ENCODE measurements around the gene ZNF217. TPM values are rescaled to one million over a fixed set of nuclear protein-coding genes. Genes with fewer than 3 reads are reported as not detected.
"Not testable (repeated sequence)": the region's sequence is repeated elsewhere in the genome, so short reads cannot be mapped to it uniquely, and the experiment has no call there.

ZNF217 gene
- polyA plus RNA-seq, 1 experiment = 16.6 TPM

- CTCF ChIA-PET = no interaction called here
- H3K9me3 ChIP-seq (ENCODE audit: control insufficient read depth, insufficient read depth, low read length) = no peaks in the 10 kb centered on the region; the same call in 1 of the 2 replicates
- H3K4me3 ChIP-seq (ENCODE audit: low read depth, low read length) = no peak overlapping the region
- DNase-seq (ENCODE audit: low read depth, low spot score) = no peak
- TF ChIP-seq CTCF (IDR thresholded peaks at IDR 0.05; ENCODE audit: low read depth, low read length) = no peak
- no peak overlapping the region for H3K27ac ChIP-seq (ENCODE audit: low read depth, low read length)
- POLR2A ChIA-PET = no interaction called here
- no peaks in the 10 kb centered on the region for H3K27me3 ChIP-seq (ENCODE audit: control insufficient read depth, insufficient read depth, low read length)
Observed at GRCh38 chr20:53629436-53629835, 35.8 kb upstream of the ZNF217 start.

- not testable (repeated sequence) for H3K9me3 ChIP-seq (ENCODE audit: control insufficient read depth, insufficient read depth, low read length)
Observed at GRCh38 chr20:53628758-53629157, 35.1 kb upstream of the ZNF217 start.

GRCh38 chr20:53628076-53628475, 34.4 kb upstream of the ZNF217 start:
- no peak for DNase-seq (ENCODE audit: low read depth, low spot score)
- Histone ChIP-seq H3K4me3 (ENCODE audit: low read depth, low read length) (no peak overlapping the region), H3K27me3 (ENCODE audit: control insufficient read depth, insufficient read depth, low read length) (no peaks in the 10 kb centered on the region), H3K27ac (ENCODE audit: low read depth, low read length) (no peak overlapping the region), H3K9me3 (ENCODE audit: control insufficient read depth, insufficient read depth, low read length) (no peaks in the 10 kb centered on the region; the same call in 1 of the 2 replicates)
- POLR2A ChIA-PET = no interaction called here
- CTCF ChIA-PET = no interaction called here
- no peak for TF ChIP-seq CTCF (IDR thresholded peaks at IDR 0.05; ENCODE audit: low read depth, low read length)

More at GRCh38 chr20:53628758-53629157, 35.1 kb upstream of the ZNF217 start:
- H3K4me3 ChIP-seq (ENCODE audit: low read depth, low read length); DNase-seq (ENCODE audit: low read depth, low spot score); H3K27ac ChIP-seq (ENCODE audit: low read depth, low read length); H3K27me3 ChIP-seq (ENCODE audit: control insufficient read depth, insufficient read depth, low read length); CTCF ChIA-PET: not testable (repeated sequence)
- POLR2A ChIA-PET = interaction anchor here (0.6 kb wide), 1 partner anchor 557 kb away, joined by 5 read pairs; no protein-coding TSS in a partner anchor

- CTCF ChIA-PET; H3K27ac ChIP-seq (ENCODE audit: low read depth, low read length); H3K9me3 ChIP-seq (ENCODE audit: control insufficient read depth, insufficient read depth, low read length); DNase-seq (ENCODE audit: low read depth, low spot score); H3K4me3 ChIP-seq (ENCODE audit: low read depth, low read length); H3K27me3 ChIP-seq (ENCODE audit: control insufficient read depth, insufficient read depth, low read length); POLR2A ChIA-PET: not testable (repeated sequence)
Observed at GRCh38 chr20:53627001-53627400, 33.4 kb upstream of the ZNF217 start.

GRCh38 chr20:53626584-53626983, 32.9 kb upstream of the ZNF217 start:
- no peak for TF ChIP-seq CTCF (IDR thresholded peaks at IDR 0.05; ENCODE audit: low read depth, low read length)
- no peaks in the 10 kb centered on the region for H3K27me3 ChIP-seq (ENCODE audit: control insufficient read depth, insufficient read depth, low read length)
- no peak for DNase-seq (ENCODE audit: low read depth, low spot score)
- no peak overlapping the region for H3K27ac ChIP-seq (ENCODE audit: low read depth, low read length)
- H3K4me3 ChIP-seq (ENCODE audit: low read depth, low read length) = no peak overlapping the region
- no peaks in the 10 kb centered on the region for H3K9me3 ChIP-seq (ENCODE audit: control insufficient read depth, insufficient read depth, low read length)
- ChIA-PET POLR2A (no interaction called here), CTCF (interaction anchor here (0.5 to 0.6 kb wide), 2 partner anchors 210 to 289 kb away, joined by 3 read pairs; no protein-coding TSS in a partner anchor)

GRCh38 chr20:53625311-53626129, 31.9 kb upstream of the ZNF217 start:
- ChIA-PET POLR2A (no interaction called here), CTCF (interaction anchor here (0.5 to 0.6 kb wide), 3 partner anchors 43 to 582 kb away, joined by 3 to 4 read pairs (median 3); partner anchors contain the start of gene PFDN4)
- DNase-seq (ENCODE audit: low read depth, low spot score) = no peak
- H3K4me3 ChIP-seq (ENCODE audit: low read depth, low read length) = no peak overlapping the region
- no peak overlapping the region for H3K27ac ChIP-seq (ENCODE audit: low read depth, low read length)
- TF ChIP-seq CTCF (IDR thresholded peaks at IDR 0.05; ENCODE audit: low read depth, low read length) = no peak
- H3K27me3 ChIP-seq (ENCODE audit: control insufficient read depth, insufficient read depth, low read length) = no peaks in the 10 kb centered on the region
- no peaks in the 10 kb centered on the region for H3K9me3 ChIP-seq (ENCODE audit: control insufficient read depth, insufficient read depth, low read length)

- H3K4me3 ChIP-seq (ENCODE audit: low read depth, low read length); DNase-seq (ENCODE audit: low read depth, low spot score); POLR2A ChIA-PET; H3K27ac ChIP-seq (ENCODE audit: low read depth, low read length); H3K27me3 ChIP-seq (ENCODE audit: control insufficient read depth, insufficient read depth, low read length); H3K9me3 ChIP-seq (ENCODE audit: control insufficient read depth, insufficient read depth, low read length): not testable (repeated sequence)
- CTCF ChIA-PET = interaction anchor here (4.6 kb wide), 1 partner anchor 315 kb away, joined by 20 read pairs; no protein-coding TSS in a partner anchor
Observed at GRCh38 chr20:53624927-53625250, 31.2 kb upstream of the ZNF217 start.
